Jurkat, Clone E6-1 (cell line): Measurements from ENCODE around the gene CYB5R4.
A peak's percentile ranks its signal among the peaks of the same experiment; 100 is the strongest.
"Not testable (repeated sequence)": the region's sequence is repeated elsewhere in the genome, so short reads cannot be mapped to it uniquely, and the experiment has no call there.

Experiments used
- DNase-seq: peaks from one replicate; pipeline ENCODE4 v3.0.0-alpha.2; 2011; ENCODE audit warnings: low read depth, low spot score
- H3K4me3 ChIP-seq: 2 replicates; pipeline ENCODE4 v1.5.1; 2011; ENCODE audit warnings: mild to moderate bottlenecking, low read length, control low read depth, moderate library complexity

CYB5R4 gene

DNA sequence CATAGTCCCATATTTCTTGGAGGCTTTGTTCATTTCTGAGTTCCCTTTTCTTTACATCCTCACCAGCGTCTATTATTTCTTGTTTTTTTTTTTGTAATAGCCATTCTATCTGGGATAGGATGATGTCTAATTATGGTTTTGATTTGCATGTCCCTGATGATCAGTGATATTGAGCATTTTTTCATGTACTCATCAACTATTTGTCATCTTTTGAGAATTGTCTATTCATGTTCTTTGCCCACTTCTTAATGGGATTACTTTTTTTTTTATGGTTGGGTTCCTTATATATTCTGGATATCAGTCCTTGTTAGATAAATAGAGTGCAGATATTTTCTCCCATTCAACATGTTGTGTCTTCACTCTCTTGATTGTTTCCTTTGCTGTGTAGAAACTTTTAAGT lies 42.1 kb downstream of the CYB5R4 start:
- DNase-seq: no peak
- no peak overlapping the region for H3K4me3 ChIP-seq

GRCh38 chr6:83904395-83904794 lies 44.9 kb downstream of the CYB5R4 start:
- no peak for DNase-seq
- H3K4me3 ChIP-seq: no peak overlapping the region

GRCh38 chr6:83905648-83906047 lies 46.2 kb downstream of the CYB5R4 start:
- DNase-seq: no peak
- H3K4me3 ChIP-seq: no peak overlapping the region

DNA sequence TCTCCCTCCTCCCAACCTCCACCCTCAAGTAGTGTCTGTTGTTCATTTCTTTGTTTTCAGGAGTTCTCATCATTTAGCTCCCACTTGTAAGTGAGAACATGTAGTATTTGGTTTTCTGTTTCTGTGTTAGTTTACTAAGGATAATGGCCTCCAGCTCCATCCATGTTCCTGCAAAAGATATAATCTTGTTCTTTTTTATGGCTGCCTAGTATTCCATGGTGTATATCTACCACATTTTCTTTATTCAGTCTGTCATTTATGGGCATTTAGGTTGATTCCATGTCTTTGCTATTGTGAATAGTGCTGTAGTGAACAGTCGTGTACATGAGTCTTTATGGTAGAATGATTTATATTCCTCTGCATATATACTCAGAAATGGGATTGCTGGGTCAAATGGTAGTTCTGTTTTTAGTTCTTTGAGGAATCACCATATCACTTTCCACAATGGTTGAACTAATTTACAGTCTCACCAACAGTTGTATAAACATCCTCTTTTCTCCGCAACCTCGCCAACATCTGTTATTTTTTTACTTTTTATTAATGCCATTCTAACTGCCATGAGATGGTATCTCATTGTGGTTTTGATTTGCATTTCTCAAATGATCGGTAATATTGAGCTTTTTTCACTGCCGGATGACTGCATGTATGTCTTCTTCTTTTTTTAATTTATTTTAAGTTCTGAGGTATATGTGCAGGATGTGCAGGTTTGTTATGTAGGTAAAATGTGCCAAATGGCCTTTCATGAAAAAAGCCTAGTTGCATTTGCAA lies 48.3 kb downstream of the CYB5R4 start:
- H3K4me3 ChIP-seq, DNase-seq: not testable (repeated sequence)

DNA sequence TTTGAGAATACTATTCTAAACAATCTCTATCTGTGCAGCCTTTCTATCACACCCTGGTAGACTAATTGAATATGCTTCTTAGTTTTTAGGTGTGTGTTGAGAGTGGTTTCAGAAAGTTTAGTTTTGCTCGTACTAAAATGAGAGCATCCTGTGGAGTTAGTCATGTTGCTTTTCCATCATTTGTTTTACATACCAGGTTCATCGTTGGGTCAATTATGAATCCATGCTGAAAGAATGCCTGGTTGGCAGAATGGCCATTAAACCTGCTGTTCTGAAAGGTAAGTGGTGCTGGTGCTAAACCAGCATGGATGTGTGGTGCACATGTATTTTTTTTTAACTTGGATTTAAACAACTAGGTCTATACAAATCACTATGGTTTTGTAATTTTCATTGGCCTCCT lies 49.3 kb downstream of the CYB5R4 start:
- no peak for DNase-seq
- no peak overlapping the region for H3K4me3 ChIP-seq

- H3K4me3 ChIP-seq: no peak overlapping the region
- DNase-seq: no peak
Observed at GRCh38 chr6:83911278-83911677, 51.8 kb downstream of the CYB5R4 start.

GRCh38 chr6:83914953-83915352 lies 55.5 kb downstream of the CYB5R4 start:
- DNase-seq: no peak
- no peak overlapping the region for H3K4me3 ChIP-seq

DNA sequence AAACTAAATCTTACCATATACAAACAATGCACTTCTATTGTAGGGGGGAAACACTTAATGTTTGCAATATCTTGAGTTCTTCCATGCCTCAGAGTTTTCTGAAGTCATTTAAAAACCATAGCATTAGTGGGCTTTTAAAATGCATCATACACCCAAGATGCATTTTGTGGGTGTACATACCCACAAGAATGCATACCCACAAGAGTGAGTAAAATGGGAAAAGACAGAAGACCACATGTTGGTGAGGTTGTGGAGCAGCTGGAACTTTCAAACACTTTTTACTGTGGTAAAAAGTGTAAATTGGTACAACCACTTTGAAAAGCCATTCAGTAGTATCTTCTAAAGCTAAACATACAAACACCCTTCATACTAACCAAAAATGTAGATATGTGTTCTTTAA lies 57.5 kb downstream of the CYB5R4 start:
- no peak overlapping the region for H3K4me3 ChIP-seq
- peak; percentile 28 for DNase-seq

GRCh38 chr6:83920017-83920416 lies 60.5 kb downstream of the CYB5R4 start:
- no peak for DNase-seq
- H3K4me3 ChIP-seq: no peak overlapping the region

DNA sequence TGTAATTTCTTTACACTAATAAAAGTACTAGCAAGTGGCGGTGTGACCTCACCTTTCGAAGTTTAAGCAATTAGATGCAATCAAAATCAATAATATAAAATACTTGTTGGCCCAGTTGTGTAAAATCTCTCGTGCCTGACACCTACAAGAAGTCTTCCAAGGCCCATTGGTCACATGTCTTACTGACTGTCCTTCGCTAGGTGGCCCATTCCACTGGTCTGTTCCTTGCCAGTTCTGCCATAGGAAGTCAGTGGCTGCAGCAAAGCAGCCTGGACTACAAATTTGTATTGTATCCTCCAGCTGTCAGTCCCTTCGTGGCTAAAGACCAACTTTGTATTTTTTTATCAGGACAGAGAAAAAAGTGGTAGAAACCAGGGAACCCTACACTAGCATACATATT lies 61.8 kb downstream of the CYB5R4 start:
- H3K4me3 ChIP-seq: no peak overlapping the region
- DNase-seq: no peak

DNA sequence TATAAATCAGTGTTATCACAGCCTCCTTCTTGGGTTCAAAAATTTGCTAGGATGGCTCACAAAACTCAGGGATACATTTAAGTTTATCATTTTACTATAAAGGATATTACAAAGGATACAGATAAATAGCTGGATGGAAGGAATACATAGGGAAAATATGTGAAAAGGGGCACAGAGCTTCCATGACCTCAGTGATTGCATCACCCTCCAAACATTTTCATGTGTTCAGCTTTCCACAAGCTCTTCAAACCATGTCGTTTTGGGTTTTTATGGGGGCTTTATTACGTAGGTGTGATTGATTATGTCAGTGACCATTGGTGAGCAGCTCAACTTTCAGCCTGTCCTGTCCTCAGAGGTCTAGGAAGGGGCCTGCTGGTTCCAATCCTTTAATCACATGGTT lies 68.0 kb downstream of the CYB5R4 start:
- H3K4me3 ChIP-seq: no peak overlapping the region
- no peak for DNase-seq

DNA sequence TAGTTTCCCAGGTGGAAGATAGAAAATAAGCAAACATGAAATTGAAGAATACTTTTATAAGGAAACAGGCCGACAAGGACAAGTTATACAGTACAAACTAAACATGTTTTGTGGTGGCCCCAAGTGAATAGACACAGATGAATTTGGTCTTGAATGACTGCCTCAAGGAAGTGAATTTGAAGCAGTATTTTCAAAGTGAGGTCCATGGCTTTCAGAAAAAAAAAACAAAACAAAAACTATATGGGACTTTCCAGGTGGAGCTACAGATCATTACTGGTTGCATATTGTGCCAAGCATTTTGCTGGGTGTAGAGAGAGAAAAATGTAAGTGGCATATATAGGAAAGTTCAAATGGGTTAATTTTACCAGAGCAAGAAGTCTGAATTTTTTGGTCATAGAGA lies 68.8 kb downstream of the CYB5R4 start:
- no peak for DNase-seq
- no peak overlapping the region for H3K4me3 ChIP-seq

DNA sequence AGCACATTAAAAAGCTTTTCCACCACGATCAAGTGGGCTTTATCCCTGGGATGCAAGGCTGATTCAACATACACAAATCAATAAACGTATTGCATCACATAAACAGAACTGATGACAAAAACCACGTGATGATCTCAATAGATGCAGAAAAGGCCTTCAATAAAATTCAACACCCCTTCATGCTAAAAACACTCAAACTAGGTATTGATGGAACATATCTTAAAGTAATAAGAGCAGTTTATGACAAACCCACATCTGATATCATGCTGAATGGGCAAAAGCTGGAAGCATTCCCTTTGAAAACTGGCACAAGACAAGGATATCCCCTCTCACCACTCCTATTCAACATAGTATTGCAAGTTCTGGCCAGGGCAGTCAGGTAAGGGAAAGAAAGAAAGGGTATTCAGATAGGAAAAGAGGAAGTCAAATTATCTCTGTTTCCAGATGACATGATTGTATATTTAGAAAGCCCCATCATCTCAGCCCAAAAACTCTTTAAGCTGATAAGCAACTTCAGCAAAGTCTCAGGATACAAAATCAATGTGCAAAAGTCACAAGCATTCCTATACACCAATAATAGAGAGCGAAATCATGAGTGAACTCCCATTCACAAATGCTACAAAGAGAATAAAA lies 86.8 kb downstream of the CYB5R4 start:
- DNase-seq, H3K4me3 ChIP-seq: not testable (repeated sequence)

DNA sequence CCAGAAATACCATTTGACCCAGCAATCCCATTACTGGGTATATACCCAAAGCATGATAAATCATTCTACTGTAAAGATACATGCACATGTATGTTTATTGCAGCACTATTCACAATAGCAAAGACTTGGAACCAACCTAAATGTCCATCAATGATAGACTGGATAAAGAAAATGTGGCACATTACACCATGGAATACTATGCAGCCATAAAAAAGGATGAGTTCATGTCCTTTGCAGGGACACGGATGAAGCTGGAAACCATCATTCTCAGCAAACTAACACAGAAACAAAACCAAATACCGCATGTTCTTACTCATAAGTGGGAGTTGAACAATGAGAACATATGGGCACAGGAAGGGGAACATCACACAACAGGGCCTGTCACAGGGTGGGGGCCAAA lies 88.5 kb downstream of the CYB5R4 start:
- not testable (repeated sequence) for H3K4me3 ChIP-seq, DNase-seq

DNA sequence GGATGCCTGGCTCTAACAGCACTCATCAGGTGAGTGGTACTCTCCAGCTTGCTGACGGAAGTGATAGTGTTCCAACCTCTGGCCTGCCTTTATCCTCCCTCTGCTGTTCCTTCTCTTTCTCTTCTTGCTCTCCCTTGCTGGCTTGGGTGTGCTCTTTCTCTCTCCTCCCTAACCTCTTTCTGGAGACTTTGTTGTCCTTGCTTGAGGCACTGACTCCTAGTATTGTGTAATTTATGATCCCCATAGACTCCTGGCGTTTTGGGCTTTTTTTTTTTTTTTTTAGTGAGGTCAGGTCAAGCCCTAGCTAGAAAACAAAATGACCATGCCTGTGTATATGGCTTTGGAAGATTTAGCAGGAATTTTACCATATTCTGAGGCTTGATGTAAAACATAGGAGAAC lies 89.4 kb downstream of the CYB5R4 start:
- DNase-seq: no peak
- H3K4me3 ChIP-seq: no peak overlapping the region

DNA sequence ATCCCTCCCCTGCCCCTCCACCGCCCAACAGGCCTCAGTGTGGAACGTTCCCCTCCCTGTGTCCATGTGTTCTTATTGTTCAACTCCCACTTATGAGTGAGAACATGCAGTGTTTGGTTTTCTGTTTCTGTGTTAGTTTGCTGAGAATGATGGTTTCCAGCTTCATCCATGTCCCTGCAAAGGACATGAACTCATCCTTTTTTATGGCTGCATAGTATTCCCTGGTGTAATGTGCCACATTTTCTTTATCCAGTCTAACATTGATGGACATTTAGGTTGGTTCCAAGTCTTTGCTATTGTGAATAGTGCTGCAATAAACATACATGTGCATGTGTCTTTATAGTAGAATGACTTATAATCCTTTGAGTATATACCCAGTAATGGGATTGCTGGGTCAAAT lies 91.9 kb downstream of the CYB5R4 start:
- not testable (repeated sequence) for DNase-seq

DNA sequence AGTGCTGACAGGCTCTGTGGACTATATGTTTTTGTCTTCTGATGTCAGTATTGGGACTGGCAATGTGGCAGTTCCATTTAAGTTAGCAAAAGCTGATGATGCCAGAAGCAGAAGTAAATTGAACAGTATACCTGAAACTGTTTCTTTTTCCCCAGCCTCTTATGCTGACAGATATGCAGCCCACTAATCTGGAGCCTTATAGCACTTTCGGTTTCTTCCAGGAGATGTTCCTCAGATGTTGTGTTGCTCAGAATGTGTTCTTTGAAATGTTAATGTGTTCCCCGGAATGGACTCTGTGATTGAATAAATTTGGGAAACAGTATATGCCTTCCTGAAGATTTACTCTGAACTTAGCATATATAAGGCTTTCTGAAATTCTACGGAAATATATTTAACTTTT lies 93.3 kb downstream of the CYB5R4 start:
- no peak for DNase-seq
- H3K4me3 ChIP-seq: no peak overlapping the region

More for the DNA sequence above, 91.9 kb downstream of the CYB5R4 start:
- not testable (repeated sequence) for H3K4me3 ChIP-seq

- DNase-seq: no peak
- H3K4me3 ChIP-seq: no peak overlapping the region
Observed at GRCh38 chr6:83954371-83954770, 94.9 kb downstream of the CYB5R4 start.

- DNase-seq: no peak
- no peak overlapping the region for H3K4me3 ChIP-seq
Observed at GRCh38 chr6:83958241-83958685, 98.8 kb downstream of the CYB5R4 start.

DNA sequence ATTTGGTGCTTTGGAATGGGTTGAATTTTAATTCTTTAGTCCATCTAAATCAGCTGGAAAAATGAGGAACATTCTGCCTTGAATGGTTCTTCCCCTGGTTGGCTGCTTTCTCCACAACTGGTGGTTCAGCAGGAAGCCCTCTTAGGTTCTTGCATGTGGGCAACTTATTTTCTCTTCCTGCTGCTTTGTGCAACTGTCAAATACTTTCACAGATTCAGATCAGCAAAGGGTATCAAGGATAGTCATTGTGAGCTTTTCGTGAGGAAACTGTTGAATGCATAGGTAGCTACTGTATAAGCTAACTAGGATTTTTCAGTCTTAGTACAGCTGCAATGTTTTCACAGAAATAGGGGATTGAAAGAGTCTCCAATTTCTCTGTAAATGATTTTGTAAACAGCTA lies 101.2 kb downstream of the CYB5R4 start:
- no peak overlapping the region for H3K4me3 ChIP-seq
- peak; percentile 39 for DNase-seq

- H3K4me3 ChIP-seq: no peak overlapping the region
- DNase-seq: no peak
Observed at GRCh38 chr6:83962582-83962981, 103.1 kb downstream of the CYB5R4 start.
